Tibial nerve (tissue), 3 donors: ENCODE data around the gene ABCA13.

Experiments used
- POLR2A ChIP-seq, 2 donors: fragments of 450-650 bp; IDR thresholded peaks; one replicate each; pipeline ENCODE4 v1.6.1; 2017; ENCODE audit warnings: antibody characterized with exemption in 2 of 2, mild to moderate bottlenecking in 2 of 2, moderate library complexity in 2 of 2
- TF ChIP-seq, protein P1 (sequence below), 5 experiments: fragments of 200-600 bp in 3 of 5; fragments of 450-650 bp in 2 of 5; sonication (generic) in 3 of 5; IDR thresholded peaks; one replicate each; pipeline ENCODE4 v1.5.1; 2016 to 2019; ENCODE audit warnings: antibody characterized with exemption in 5 of 5, mild to moderate bottlenecking in 3 of 5, moderate library complexity in 2 of 5

DNA sequence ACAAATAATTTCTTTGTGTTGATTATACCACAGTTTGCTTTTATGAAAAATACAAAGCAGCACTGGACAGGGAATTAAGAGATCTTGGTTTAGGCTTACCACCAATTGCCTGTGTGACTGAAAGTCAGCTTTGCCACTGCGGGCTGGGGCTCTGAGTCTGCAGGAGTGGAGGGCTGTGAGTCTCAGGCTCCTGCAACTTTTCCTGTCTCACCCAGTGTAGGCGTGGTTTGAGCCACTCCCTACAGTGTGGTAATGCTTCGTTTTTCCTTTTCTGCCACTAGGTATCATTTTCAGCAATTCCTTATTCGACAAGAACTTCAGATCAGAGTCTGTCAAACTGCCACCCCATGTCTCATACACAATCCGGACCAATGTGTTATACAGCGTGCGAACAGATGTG lies 180.6 kb downstream of the ABCA13 start:
- TF ChIP-seq POLR2A (IDR thresholded peaks at IDR 0.05) = no peak
- TF ChIP-seq, protein P1, sequence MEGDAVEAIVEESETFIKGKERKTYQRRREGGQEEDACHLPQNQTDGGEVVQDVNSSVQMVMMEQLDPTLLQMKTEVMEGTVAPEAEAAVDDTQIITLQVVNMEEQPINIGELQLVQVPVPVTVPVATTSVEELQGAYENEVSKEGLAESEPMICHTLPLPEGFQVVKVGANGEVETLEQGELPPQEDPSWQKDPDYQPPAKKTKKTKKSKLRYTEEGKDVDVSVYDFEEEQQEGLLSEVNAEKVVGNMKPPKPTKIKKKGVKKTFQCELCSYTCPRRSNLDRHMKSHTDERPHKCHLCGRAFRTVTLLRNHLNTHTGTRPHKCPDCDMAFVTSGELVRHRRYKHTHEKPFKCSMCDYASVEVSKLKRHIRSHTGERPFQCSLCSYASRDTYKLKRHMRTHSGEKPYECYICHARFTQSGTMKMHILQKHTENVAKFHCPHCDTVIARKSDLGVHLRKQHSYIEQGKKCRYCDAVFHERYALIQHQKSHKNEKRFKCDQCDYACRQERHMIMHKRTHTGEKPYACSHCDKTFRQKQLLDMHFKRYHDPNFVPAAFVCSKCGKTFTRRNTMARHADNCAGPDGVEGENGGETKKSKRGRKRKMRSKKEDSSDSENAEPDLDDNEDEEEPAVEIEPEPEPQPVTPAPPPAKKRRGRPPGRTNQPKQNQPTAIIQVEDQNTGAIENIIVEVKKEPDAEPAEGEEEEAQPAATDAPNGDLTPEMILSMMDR (IDR thresholded peaks at IDR 0.05) = no peak
